AG09319 (cell line): ENCODE measurements around the gene GTF2IRD1.
A peak's percentile ranks its signal among the peaks of the same experiment; 100 is the strongest.

Source experiments
- DNase-seq: peaks from one replicate; pipeline ENCODE4 v3.0.0-alpha.2; 2010; ENCODE audit warnings: low read depth; ENCODE audit errors: extremely low read depth
- TF ChIP-seq, protein P1 (sequence below): IDR thresholded peaks from 2 replicates; pipeline ENCODE4 v1.5.1; 2011; ENCODE audit warnings: low read depth, mild to moderate bottlenecking, inconsistent platforms, low read length, moderate library complexity

GTF2IRD1 gene

DNA sequence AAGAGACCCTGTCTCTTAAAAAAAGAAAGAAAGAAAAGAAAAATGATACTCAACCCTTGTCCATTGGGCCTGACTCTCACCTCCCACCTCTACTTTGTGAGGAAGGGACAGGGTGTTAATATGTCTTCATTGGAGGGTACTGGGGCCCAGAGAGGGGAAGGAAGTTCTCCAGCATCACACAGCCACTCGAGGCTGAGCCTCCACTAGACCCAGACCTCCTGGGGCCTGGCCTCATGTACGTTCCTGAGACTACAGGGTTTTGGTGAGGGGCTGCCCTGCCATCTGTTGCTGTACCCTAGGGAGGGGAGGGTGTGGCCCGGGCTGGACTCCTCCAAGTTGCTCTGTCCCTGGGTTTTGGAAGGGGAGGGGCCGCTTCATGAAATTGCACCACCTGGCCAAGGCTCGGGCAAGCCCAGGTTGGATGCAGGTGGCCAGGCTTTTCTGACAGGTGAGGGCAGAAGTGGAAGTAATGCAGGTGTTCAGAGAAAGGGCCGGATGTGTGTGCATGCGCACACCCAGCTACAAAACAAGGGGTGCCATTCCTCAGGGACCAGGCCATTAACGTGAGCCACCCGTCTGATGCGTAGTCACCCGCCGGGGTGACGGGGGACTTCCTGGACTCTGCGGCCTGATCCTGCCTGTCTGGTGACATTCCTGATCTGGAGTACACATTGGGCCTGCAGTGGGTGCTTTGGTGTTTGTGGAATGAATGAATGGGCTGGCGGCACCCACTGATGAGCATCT is 21.7 kb downstream of the GTF2IRD1 start:
- DNase-seq, result no peak
- TF ChIP-seq, protein P1, sequence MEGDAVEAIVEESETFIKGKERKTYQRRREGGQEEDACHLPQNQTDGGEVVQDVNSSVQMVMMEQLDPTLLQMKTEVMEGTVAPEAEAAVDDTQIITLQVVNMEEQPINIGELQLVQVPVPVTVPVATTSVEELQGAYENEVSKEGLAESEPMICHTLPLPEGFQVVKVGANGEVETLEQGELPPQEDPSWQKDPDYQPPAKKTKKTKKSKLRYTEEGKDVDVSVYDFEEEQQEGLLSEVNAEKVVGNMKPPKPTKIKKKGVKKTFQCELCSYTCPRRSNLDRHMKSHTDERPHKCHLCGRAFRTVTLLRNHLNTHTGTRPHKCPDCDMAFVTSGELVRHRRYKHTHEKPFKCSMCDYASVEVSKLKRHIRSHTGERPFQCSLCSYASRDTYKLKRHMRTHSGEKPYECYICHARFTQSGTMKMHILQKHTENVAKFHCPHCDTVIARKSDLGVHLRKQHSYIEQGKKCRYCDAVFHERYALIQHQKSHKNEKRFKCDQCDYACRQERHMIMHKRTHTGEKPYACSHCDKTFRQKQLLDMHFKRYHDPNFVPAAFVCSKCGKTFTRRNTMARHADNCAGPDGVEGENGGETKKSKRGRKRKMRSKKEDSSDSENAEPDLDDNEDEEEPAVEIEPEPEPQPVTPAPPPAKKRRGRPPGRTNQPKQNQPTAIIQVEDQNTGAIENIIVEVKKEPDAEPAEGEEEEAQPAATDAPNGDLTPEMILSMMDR, result no peak

DNA sequence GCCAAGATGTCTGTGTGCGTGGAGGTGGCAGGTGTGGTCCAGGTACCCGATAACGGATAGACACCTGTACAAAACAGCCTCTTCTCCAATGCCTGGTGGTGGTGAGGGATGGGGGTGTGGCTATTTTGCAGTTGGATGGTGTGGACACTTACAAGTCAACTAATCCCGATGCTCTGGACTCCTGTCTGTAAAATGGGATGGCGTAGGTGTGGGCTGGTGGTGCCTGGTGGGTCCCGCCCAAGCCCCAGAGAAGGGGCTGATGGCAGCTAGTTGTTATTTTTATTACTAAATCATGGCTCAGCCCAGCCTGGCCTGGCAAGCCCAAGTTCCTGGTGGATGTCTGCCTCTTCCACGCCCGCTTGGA is 22.3 kb downstream of the GTF2IRD1 start:
- DNase-seq, result no peak
- TF ChIP-seq, protein P1, result no peak

- DNase-seq, result no peak
- TF ChIP-seq, protein P1, result no peak
These were observed 22.9 kb downstream of the GTF2IRD1 start for GRCh38 chr7:74476626-74477025.

DNA sequence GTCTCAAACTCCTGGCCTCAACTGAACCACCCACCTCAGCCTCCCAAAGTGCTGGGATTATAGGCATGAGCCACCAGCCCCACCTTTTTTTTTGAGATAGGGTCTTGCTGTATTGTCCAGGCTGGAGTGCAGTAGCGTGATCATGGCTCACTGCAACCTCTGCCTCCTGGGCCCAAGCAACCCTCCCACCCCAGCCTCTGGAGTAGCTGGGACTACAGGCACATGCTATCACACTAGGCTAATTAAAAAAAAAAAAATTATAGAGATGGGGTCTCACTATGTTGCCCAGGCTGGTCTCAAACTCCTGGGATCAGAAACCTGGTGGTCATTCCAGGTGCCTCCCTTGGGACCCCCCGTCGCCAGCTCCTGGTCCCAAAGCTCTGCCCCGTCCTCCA is 25.0 kb downstream of the GTF2IRD1 start:
- TF ChIP-seq, protein P1, result no peak
- no peak for DNase-seq

GRCh38 chr7:74479066-74479781 is 25.5 kb downstream of the GTF2IRD1 start:
- DNase-seq, result no peak

DNA sequence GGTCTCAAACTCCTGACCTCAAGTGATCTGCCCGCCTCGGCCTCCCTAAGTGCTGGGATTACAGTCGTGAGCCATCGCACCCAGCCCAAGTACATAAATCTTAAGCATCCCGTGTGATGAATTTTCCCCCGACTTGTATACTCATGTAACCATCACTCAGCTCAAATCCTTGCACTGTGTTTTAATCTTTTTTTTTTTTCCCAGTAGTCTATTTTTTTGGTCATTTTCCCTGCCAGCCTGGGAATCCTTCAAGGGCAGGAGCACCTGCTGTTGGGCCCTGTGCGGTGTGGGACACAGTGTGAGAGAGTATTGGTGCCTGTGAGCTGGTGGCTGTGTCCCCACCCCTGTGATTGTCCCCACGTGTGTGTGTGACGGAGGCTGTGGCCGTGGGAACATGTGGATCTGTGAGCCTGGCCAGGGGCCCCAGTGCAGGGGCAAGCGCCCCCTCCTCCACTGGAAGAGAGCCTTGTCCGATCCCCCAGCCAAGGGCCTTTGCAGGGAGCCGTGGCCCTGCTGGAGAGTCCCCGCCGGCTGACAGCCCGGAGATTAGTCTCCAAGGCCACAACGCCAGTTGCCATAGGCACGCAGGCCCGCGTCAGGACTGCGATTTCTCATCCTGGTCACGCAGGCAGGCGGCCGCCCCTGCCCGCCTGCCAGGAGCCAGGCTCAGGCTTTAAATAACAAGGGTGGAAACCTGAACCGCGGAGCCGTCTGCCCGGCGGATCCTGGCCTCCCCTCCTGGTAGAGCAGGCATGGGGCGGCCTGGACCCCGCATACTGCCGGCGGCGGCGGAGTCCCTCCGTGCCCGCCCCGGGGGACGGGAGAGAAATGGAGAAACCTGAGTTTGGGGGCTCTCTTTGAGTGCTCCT is 26.5 kb downstream of the GTF2IRD1 start:
- TF ChIP-seq, protein P1, result no peak
- DNase-seq, result peak; percentile 85

More at GRCh38 chr7:74479066-74479781, 25.5 kb downstream of the GTF2IRD1 start:
- TF ChIP-seq, protein P1, result no peak
